Kidney tubule cell (primary cell): ENCODE results near the gene ESR2.

Source experiments
- DNase-seq: peaks from one replicate; pipeline ENCODE4 v3.0.0-alpha.2; 2018; ENCODE audit warnings: low spot score

ESR2 gene

GRCh38 chr14:64035143-64035542 is 259.0 kb downstream of the ESR2 start:
- DNase-seq = peak; percentile 19
